Suprapubic skin (tissue), 4 donors: ENCODE measurements around the gene ALDH3A2. TPM values are rescaled to one million over a fixed set of nuclear protein-coding genes. Genes with fewer than 3 reads are reported as not detected.

Experiments used
- DNase-seq, 2 donors: peaks; one replicate each; pipeline ENCODE4 v3.0.0-alpha.2; 2019; ENCODE audit warnings: low spot score in 2 of 2
- H3K27ac ChIP-seq: fragments of 200-600 bp; sonication (generic); one replicate; pipeline ENCODE4 v1.5.1; 2019
- H3K27me3 ChIP-seq: fragments of 200-600 bp; sonication (generic); one replicate; pipeline ENCODE4 v1.5.1; 2019
- H3K36me3 ChIP-seq: fragments of 200-600 bp; sonication (generic); one replicate; pipeline ENCODE4 v1.5.1; 2019
- H3K4me1 ChIP-seq: fragments of 200-600 bp; sonication (generic); one replicate; pipeline ENCODE4 v1.5.1; 2019
- H3K4me3 ChIP-seq: fragments of 200-600 bp; sonication (generic); one replicate; pipeline ENCODE4 v1.5.1; 2019; ENCODE audit warnings: mild to moderate bottlenecking
- H3K9me3 ChIP-seq: fragments of 200-600 bp; sonication (generic); one replicate; pipeline ENCODE4 v1.5.1; 2019
- EP300 ChIP-seq: sonication (generic); formaldehyde crosslinking; IDR thresholded peaks from one replicate; pipeline ENCODE4 v1.6.1; 2017; ENCODE audit warnings: antibody characterized with exemption
- POLR2A ChIP-seq, 2 donors: fragments of 450-650 bp; IDR thresholded peaks; one replicate each; pipeline ENCODE4 v1.6.1; 2017; ENCODE audit warnings: antibody characterized with exemption in 2 of 2, mild to moderate bottlenecking in 2 of 2, moderate library complexity in 2 of 2
- POLR2AphosphoS5 ChIP-seq, 3 donors: sonication (generic); formaldehyde crosslinking; IDR thresholded peaks; one replicate each; pipeline ENCODE4 v1.6.1; 2017; ENCODE audit warnings: antibody characterized with exemption in 3 of 3
- WGBS: methylation state at CpG from one replicate; pipeline ENCODE4 v1.1.5; 2018; 5-methylcytosine and 5-hydroxymethylcytosine counted together
- total RNA-seq, 4 donors: library from RNA; depleted of rRNA; stranded (reverse); fragments of >200 nt; gene quantifications; one replicate each; pipeline ENCODE4 v1.1.0, GENCODE V29; 2016
- TF ChIP-seq, protein P1 (sequence below), 2 donors: fragments of 200-600 bp in 1 of 2; fragments of 450-650 bp in 1 of 2; sonication (generic) in 1 of 2; IDR thresholded peaks; one replicate each; pipeline ENCODE4 v1.5.1; 2016 to 2019; ENCODE audit warnings: antibody characterized with exemption in 2 of 2, mild to moderate bottlenecking in 1 of 2, moderate library complexity in 1 of 2

ALDH3A2 gene
- total RNA-seq, 4 donors from 2014 or later: 493 to 1,000 (median 626) TPM

DNA sequence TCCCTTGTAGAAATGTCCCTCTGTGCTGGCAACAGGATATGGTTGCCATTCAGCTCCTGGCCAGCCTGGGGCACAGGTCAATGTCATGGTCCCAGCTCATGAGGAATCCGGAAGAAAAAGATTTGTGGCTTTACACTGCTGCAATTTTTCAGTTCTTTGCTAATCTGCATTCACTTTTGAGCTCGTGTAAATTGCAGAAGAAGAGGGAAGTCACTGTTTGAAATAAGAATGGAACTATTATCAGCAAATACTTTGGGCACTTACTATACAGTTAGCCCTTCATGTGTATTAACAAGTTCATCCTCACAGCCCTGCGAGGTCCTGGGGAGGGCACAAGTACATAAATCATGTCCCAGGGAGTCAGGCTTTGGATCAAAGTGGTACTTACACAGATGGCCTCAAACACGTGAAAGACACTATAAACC, 53.7 kb downstream of the ALDH3A2 start:
- H3K27ac ChIP-seq: no peak overlapping the region
- peaks cover 24% of the 10 kb centered on the region for H3K4me1 ChIP-seq
- no peaks in the 10 kb centered on the region for H3K9me3 ChIP-seq
- 70% methylated on average over 4 of the region's 4 CpGs for WGBS
- H3K36me3 ChIP-seq: no peaks in the 10 kb centered on the region
- TF ChIP-seq, protein P1, sequence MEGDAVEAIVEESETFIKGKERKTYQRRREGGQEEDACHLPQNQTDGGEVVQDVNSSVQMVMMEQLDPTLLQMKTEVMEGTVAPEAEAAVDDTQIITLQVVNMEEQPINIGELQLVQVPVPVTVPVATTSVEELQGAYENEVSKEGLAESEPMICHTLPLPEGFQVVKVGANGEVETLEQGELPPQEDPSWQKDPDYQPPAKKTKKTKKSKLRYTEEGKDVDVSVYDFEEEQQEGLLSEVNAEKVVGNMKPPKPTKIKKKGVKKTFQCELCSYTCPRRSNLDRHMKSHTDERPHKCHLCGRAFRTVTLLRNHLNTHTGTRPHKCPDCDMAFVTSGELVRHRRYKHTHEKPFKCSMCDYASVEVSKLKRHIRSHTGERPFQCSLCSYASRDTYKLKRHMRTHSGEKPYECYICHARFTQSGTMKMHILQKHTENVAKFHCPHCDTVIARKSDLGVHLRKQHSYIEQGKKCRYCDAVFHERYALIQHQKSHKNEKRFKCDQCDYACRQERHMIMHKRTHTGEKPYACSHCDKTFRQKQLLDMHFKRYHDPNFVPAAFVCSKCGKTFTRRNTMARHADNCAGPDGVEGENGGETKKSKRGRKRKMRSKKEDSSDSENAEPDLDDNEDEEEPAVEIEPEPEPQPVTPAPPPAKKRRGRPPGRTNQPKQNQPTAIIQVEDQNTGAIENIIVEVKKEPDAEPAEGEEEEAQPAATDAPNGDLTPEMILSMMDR (IDR thresholded peaks at IDR 0.05): no peak
- TF ChIP-seq EP300: no peak
- TF ChIP-seq POLR2A (IDR thresholded peaks at IDR 0.05): no peak
- TF ChIP-seq POLR2AphosphoS5 (IDR thresholded peaks at IDR 0.05): no peak
- DNase-seq: no peak
- no peak overlapping the region for H3K4me3 ChIP-seq
- no peaks in the 10 kb centered on the region for H3K27me3 ChIP-seq

DNA sequence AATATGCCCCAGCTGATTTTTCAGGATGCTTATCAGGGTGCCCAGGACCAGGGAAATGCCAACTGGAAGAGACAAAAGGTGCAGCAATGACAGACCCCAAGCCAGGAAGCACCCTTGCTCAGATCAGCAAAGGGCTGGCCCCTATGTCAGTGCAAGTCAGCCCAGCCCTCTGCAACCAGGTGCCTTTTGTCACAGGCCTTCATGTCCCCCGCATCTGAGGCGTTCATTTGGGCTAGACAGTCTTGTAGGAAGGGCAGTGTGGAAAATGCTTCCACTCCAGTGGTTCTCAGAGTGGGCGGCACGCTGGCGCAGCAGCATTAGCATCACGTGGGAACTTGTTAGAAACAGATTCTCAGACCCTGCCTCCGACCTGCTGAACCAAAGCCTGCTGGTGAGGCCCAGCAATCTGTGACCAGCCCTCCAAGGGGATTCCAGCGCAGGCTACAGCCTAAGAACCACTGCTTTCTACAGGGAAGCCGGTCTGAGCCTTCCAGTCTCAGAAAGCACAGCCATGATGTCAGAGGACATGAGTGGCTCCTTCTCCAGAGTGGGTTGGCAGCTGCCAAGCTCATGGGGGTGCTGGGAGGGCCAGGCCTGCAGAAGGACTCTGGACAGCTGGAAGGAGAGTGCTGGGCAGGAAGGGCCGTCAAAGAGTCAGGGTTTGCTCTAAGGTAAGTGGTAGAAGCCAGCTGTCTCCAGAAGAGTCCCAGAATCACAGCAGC, 54.7 kb downstream of the ALDH3A2 start:
- peaks cover 33% of the 10 kb centered on the region for H3K4me1 ChIP-seq
- 78% methylated on average over 1 of the region's 10 CpGs for WGBS
- no peaks in the 10 kb centered on the region for H3K9me3 ChIP-seq
- TF ChIP-seq EP300: no peak
- no peak for TF ChIP-seq POLR2A (IDR thresholded peaks at IDR 0.05)
- no peak for TF ChIP-seq POLR2AphosphoS5 (IDR thresholded peaks at IDR 0.05)
- TF ChIP-seq, protein P1 (IDR thresholded peaks at IDR 0.05): no peak
- no peak for DNase-seq
- no peak overlapping the region for H3K4me3 ChIP-seq
- no peaks in the 10 kb centered on the region for H3K27me3 ChIP-seq
- no peaks in the 10 kb centered on the region for H3K36me3 ChIP-seq
- no peak overlapping the region for H3K27ac ChIP-seq

DNA sequence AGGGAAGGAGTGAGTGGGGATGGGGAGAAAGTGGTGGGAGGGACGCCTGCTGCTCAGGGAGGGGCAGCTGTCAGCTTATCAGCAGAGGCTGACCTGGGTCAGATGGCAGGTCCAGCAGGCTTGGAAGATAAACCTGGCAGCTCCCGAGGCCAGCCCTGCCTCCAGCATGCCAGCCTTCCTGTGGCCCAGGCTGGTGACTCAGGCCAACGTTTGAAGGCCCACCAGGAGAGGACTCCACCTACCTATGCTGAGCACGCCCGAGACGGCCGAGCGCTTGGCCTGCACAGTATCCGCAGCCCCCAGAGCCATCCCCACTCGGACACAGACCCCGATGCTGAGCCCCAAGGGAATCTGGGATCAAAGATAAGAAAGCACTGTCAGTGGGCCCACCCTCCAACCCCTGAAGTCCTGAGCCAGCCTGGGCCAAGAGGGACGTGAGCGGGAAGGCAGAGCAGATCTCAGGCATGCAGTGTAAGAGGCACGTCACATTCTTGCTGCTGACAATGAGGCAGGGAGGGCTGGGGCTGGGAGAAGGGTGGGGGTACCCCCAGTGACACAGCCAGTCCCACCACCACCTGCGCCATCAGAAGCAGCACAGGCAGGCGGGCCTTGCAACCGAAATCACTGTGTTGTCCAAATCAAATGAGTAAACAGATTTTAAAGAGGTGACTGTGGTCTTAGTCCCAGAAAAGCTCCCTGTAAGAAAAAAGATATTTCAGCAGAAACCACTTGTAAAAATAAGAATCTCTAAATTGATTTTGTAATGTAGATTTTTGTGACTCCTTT, 55.5 kb downstream of the ALDH3A2 start:
- H3K4me3 ChIP-seq: no peak overlapping the region
- TF ChIP-seq EP300 (no peak), POLR2A (IDR thresholded peaks at IDR 0.05) (no peak), POLR2AphosphoS5 (IDR thresholded peaks at IDR 0.05) (no peak)
- TF ChIP-seq, protein P1 (IDR thresholded peaks at IDR 0.05): no peak
- WGBS: 75% methylated on average over 9 of the region's 17 CpGs
- H3K27ac ChIP-seq: no peak overlapping the region
- H3K27me3 ChIP-seq: no peaks in the 10 kb centered on the region
- H3K4me1 ChIP-seq: peaks cover 33% of the 10 kb centered on the region
- no peak for DNase-seq
- H3K9me3 ChIP-seq: no peaks in the 10 kb centered on the region
- H3K36me3 ChIP-seq: no peaks in the 10 kb centered on the region

DNA sequence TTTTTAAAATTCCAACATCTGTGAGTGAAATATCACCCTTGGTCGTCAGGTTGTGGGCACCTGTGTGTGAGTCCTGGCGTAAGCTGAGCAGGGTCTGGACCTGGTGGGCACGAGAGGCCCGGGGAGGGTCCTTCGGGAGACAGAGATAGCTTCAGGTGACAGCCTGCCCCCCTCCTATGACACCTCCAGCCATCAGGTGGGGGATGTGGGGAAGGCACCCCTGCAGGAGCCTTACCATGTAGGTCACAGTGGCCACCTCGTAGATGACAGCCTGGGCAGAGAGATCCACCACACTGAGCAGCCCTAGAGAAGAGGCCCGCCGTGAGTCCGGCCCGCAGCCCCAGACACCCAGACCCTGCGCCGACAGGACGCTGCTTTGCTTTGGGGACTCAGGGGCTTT, 56.6 kb downstream of the ALDH3A2 start:
- Histone ChIP-seq H3K27ac (no peak overlapping the region), H3K9me3 (no peaks in the 10 kb centered on the region), H3K36me3 (no peaks in the 10 kb centered on the region), H3K4me1 (peaks cover 40% of the 10 kb centered on the region), H3K27me3 (no peaks in the 10 kb centered on the region), H3K4me3 (no peak overlapping the region)
- no peak for DNase-seq
- WGBS: 93% methylated on average over 13 of the region's 13 CpGs
- TF ChIP-seq POLR2A (IDR thresholded peaks at IDR 0.05) (no peak), EP300 (no peak), POLR2AphosphoS5 (IDR thresholded peaks at IDR 0.05) (no peak)
- TF ChIP-seq, protein P1 (IDR thresholded peaks at IDR 0.05): no peak
